ENCODE measurements around the gene DAPK3. TPM values are rescaled to one million over a fixed set of nuclear protein-coding genes. Genes with fewer than 3 reads are reported as not detected.
"Not testable (repeated sequence)": the region's sequence is repeated elsewhere in the genome, so short reads cannot be mapped to it uniquely, and the experiment has no call there.

DAPK3 gene
- total and polyA plus RNA-seq, 2 donors = 21.2 to 50.7 TPM

DNA sequence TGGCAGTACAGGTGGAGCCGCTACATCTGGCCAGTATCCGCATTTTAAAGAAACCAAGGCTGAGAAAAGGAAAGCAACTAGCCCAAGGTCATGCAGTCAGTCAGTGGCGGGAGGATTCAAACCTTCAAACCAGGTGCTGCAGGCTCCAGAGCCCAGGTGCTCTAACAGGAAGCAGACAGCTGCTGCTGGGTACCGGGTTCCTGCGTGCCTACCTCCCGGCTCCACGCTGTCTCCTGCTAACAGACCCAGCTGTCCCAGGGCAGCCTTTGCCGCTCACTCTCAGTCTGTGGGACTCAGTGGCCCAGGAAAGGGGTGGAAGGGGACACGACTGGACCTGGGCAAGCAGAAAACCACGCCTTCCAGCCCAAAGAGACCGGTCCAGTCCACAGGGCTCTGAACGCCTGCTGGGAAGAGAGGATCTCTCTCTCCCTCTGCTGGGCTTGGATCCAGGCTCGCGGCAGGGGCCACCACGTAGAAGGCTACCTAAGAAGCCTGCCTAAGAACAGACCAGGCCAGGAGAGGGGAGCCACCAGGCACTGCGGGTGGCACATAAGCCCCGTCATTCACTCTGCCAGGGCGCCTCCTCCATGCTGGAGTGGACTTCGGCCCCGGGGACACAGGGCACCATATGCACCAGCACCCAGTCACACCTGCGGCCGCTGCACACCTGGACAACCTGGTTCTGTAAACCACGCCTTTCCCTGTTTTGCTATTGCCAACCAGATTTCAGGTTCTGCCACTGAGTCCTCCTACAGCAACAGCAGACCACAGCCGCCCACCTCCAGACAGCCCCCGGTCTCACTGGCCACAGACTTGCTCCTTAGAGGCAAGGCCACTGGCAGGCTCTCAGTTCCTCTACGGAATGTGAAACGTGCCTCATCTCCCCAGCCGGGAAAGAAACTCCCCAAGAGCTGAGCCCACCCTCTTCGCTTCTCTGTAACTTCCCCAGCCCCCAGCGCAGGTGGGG, 4.6 kb downstream of the DAPK3 start:
- Histone ChIP-seq H3K9me3 (ENCODE audit: control insufficient read depth in 2 of 2, insufficient read depth in 1 of 2, low read length in 1 of 2) (no peaks in the 10 kb centered on the region), H3K27ac (ENCODE audit: low read depth in 1 of 2, low read length in 1 of 2) (no peak overlapping the region), H3K36me3 (ENCODE audit: control insufficient read depth in 2 of 2, insufficient read depth in 2 of 2, low read length in 1 of 2) (peaks cover 51 to 79% of the 10 kb centered on the region in 2 donors), H3K4me1 (ENCODE audit: control insufficient read depth in 2 of 2, insufficient read depth in 2 of 2, low read length in 2 of 2) (peaks cover 10 to 21% of the 10 kb centered on the region in 2 donors), H3K4me3 (ENCODE audit: low read length in 2 of 2) (no peak overlapping the region), H3K27me3 (ENCODE audit: control insufficient read depth in 2 of 2, insufficient read depth in 1 of 2, low read length in 1 of 2) (no peaks in the 10 kb centered on the region)
- whole genome bisulfite sequencing = 91% methylated on average over 30 of the region's 30 CpGs
- DNase-seq (ENCODE audit: low read depth in 6 of 9, low spot score in 9 of 9) = no peak

DNA sequence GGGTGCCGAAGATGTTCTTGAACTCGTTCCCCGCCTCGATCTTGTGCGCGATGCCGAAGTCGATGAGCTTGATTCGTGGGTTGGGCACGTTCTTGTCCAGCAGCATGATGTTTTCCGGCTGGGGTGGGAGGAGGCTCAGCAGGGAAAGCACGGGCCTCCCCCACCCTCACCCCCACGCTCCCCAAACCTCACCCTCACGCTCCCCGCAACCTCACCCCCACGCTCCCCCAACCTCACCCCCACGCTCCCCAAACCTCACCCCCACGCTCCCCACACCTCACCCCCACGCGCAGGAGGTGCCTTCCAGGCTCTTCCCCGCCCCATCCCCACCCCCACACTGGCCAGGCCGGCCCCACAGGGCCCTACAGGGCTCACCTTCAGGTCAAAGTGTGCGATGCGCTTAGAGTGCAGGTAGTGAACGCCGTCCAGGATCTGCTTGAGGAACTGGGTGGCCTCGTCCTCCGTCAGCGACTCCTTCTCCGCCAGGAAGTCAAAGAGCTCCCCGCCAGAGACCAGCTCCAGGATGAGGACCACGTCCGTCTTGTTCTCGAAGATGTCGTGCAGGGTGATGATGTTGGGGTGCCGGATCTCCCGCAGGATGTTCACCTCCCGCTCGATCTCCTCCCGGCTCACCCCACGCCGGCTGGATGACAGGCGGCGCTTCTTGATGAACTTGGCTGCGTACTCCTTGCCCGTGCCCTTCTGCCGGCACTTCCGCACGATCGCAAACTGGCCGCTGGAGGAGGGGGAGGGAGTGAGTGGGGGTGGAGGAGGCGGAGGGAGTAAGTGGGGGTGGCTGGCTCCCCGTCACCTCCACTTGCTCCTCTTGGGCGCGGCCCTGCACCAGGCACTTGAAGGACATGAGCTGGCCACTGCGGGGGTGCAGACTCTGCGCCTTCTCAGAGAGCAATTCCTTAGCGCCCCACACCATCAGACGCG, 6.4 kb downstream of the DAPK3 start:
- no peak for DNase-seq (ENCODE audit: low read depth in 6 of 9, low spot score in 9 of 9)

DNA sequence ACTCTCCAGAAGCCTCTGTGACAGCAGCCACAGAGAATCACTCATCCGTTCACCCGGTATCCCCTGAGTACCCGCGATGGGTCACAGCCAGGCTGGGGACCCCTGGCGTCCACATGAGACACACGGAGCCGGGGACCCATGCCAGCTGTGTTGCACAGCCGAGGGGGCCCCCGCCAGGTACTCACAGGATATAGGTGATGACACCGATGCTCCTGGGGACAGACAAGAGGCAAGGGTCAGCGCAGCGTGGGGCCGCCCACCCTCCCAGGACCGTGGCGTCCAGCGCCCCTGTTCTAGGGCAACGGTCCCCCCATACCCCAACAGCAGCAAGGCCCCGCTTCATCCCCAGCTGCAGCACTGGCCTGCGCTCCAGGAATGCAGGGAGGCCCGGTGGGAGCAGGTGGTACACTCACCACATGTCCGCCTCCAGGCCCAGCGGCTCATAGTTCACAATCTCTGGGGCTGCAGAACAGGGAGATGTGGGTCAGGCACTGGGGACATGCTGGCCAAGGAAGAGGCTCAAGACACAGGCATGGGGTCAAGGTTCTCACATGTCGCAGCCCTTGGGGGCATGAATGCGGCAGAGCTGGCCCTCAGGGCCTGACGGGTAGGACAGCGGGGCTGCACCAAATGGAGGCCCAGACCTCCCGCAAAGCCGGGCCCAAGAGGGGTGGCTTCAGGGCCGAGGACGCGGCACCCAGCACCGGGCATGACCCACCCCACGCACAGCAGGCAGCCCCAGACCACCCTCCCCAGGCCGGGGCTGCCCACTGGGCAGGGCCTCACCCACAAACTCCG, 7.2 kb downstream of the DAPK3 start:
- Histone ChIP-seq H3K27me3 (ENCODE audit: control insufficient read depth in 2 of 2, insufficient read depth in 1 of 2, low read length in 1 of 2) (no peaks in the 10 kb centered on the region), H3K36me3 (ENCODE audit: control insufficient read depth in 2 of 2, insufficient read depth in 2 of 2, low read length in 1 of 2) (peaks cover 73 to 96% of the 10 kb centered on the region in 2 donors), H3K4me1 (ENCODE audit: control insufficient read depth in 2 of 2, insufficient read depth in 2 of 2, low read length in 2 of 2) (peaks cover 0 to under 1% of the 10 kb centered on the region in 2 donors), H3K27ac (ENCODE audit: low read depth in 1 of 2, low read length in 1 of 2) (no peak overlapping the region), H3K9me3 (ENCODE audit: control insufficient read depth in 2 of 2, insufficient read depth in 1 of 2, low read length in 1 of 2) (no peaks in the 10 kb centered on the region), H3K4me3 (ENCODE audit: low read length in 2 of 2) (no peak overlapping the region)
- no peak for DNase-seq (ENCODE audit: low read depth in 6 of 9, low spot score in 9 of 9)
- 98% methylated on average over 35 of the region's 35 CpGs for WGBS

More for the DNA sequence above, 6.4 kb downstream of the DAPK3 start:
- no peaks in the 10 kb centered on the region for H3K9me3 ChIP-seq (ENCODE audit: control insufficient read depth in 2 of 2, insufficient read depth in 1 of 2, low read length in 1 of 2)
- H3K36me3 ChIP-seq (ENCODE audit: control insufficient read depth in 2 of 2, insufficient read depth in 2 of 2, low read length in 1 of 2) = peaks cover 68 to 96% of the 10 kb centered on the region in 2 donors
- H3K27ac ChIP-seq (ENCODE audit: low read depth in 1 of 2, low read length in 1 of 2) = no peak overlapping the region
- H3K27me3 ChIP-seq (ENCODE audit: control insufficient read depth in 2 of 2, insufficient read depth in 1 of 2, low read length in 1 of 2) = no peaks in the 10 kb centered on the region
- WGBS = 97% methylated on average over 60 of the region's 60 CpGs
- H3K4me1 ChIP-seq (ENCODE audit: control insufficient read depth in 2 of 2, insufficient read depth in 2 of 2, low read length in 2 of 2) = peaks cover 1 to 9% of the 10 kb centered on the region in 2 donors
- no peak overlapping the region for H3K4me3 ChIP-seq (ENCODE audit: low read length in 2 of 2)

DNA sequence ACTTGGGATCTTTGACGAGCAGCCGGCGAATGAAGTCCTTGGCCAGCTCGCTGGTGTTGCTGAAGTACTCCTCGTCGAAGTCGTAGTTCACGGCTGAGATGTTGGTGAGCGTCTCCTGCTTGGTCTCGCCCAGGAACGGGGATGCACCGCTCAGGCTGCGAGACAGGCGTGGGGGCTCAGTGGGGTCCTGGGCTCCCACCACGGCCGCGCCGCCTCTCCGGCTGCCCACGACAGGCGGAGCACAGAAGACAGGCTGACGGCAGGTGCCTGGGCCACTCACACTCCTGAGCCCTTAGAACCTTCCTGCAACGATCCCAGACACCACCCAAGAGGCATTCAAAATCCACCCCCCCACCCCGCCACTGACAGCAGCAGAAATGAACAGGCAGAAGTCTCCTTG, 9.9 kb downstream of the DAPK3 start:
- peaks cover 60 to 87% of the 10 kb centered on the region in 2 donors for H3K36me3 ChIP-seq (ENCODE audit: control insufficient read depth in 2 of 2, insufficient read depth in 2 of 2, low read length in 1 of 2)
- H3K27ac ChIP-seq (ENCODE audit: low read depth in 1 of 2, low read length in 1 of 2) = no peak overlapping the region
- WGBS = 98% methylated on average over 24 of the region's 24 CpGs
- DNase-seq (ENCODE audit: low read depth in 6 of 9, low spot score in 9 of 9) = no peak
- no peak overlapping the region for H3K4me3 ChIP-seq (ENCODE audit: low read length in 2 of 2)
- no peaks in the 10 kb centered on the region for H3K9me3 ChIP-seq (ENCODE audit: control insufficient read depth in 2 of 2, insufficient read depth in 1 of 2, low read length in 1 of 2)
- no peaks in the 10 kb centered on the region for H3K4me1 ChIP-seq (ENCODE audit: control insufficient read depth in 2 of 2, insufficient read depth in 2 of 2, low read length in 2 of 2)
- H3K27me3 ChIP-seq (ENCODE audit: control insufficient read depth in 2 of 2, insufficient read depth in 1 of 2, low read length in 1 of 2) = no peaks in the 10 kb centered on the region

DNA sequence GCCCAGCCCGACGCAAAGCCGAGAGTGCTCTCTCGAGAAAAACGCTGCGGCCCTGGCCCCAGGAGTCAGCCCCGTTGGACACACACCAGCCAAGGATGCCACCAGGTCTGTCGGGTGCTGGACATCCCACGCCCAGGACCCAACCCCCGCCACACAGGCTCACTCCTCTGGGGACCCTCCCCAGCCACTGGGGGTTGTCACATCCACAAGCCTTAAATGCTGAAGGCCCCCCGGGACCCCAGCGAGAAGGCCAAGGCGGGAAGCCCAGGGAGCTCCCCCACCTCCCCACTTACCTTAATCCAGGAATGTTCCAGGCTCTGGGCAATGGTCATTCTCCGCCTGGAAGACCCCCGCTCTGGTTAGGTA, 11.2 kb downstream of the DAPK3 start:
- Histone ChIP-seq H3K27me3 (ENCODE audit: control insufficient read depth in 2 of 2, insufficient read depth in 1 of 2, low read length in 1 of 2) (no peaks in the 10 kb centered on the region), H3K36me3 (ENCODE audit: control insufficient read depth in 2 of 2, insufficient read depth in 2 of 2, low read length in 1 of 2) (peaks cover 60 to 80% of the 10 kb centered on the region in 2 donors), H3K27ac (ENCODE audit: low read depth in 1 of 2, low read length in 1 of 2) (no peak overlapping the region), H3K4me3 (ENCODE audit: low read length in 2 of 2) (no peak overlapping the region), H3K4me1 (ENCODE audit: control insufficient read depth in 2 of 2, insufficient read depth in 2 of 2, low read length in 2 of 2) (no peaks in the 10 kb centered on the region), H3K9me3 (ENCODE audit: control insufficient read depth in 2 of 2, insufficient read depth in 1 of 2, low read length in 1 of 2) (no peaks in the 10 kb centered on the region)
- WGBS = 97% methylated on average over 15 of the region's 15 CpGs
- DNase-seq (ENCODE audit: low read depth in 6 of 9, low spot score in 9 of 9) = no peak

DNA sequence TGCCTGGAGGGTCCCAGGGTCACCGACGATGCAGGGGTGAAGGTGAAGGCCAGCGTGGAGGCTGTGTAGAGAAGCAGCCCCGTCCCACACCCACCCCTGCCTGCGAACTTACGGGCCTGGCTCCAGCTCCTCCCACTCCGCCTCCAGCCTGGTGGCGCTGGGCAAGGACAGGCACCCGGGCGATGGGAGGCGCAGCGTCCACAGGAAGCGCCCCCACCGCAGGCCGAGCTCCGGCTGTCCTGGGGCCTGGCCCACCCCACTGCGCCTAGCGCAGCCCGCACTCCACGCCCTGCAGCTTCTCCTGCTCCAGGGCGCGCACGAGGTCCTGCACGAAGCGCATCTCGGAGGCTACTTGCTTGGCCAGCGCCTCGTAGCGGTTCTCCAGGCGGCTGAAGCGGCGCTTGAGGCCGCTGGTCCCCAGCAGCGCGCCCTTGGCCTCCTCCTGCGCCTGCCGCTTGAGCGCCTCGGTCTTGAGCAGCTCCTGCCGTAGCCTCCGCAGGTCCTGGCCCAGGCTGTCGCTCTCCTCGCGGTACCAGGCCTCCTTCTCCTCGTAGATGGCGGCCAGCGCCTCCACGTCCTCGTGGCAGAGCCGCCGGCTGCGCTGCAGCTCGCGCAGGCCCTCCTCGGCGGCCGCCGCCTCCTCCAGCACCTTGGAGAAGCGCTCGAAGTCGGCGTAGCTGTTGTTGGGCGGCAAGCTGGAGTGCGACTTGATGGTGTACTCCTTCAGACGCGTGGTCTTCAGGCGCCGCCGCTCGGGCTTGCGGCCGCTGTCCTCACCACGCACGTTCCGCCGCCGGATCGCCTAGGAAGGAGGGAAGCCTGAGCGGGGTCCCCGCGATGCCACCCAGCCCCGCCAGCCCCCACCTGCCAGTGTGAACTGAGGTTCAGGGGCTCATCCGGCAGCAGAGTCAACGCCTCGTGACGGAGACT, 11.8 kb downstream of the DAPK3 start:
- H3K4me3 ChIP-seq (ENCODE audit: low read length in 2 of 2) = no peak overlapping the region
- no peak for DNase-seq (ENCODE audit: low read depth in 6 of 9, low spot score in 9 of 9)
- no peak overlapping the region for H3K27ac ChIP-seq (ENCODE audit: low read depth in 1 of 2, low read length in 1 of 2)
- 97% methylated on average over 86 of the region's 86 CpGs for WGBS
- no peaks in the 10 kb centered on the region for H3K4me1 ChIP-seq (ENCODE audit: control insufficient read depth in 2 of 2, insufficient read depth in 2 of 2, low read length in 2 of 2)
- H3K36me3 ChIP-seq (ENCODE audit: control insufficient read depth in 2 of 2, insufficient read depth in 2 of 2, low read length in 1 of 2) = peaks cover 56 to 74% of the 10 kb centered on the region in 2 donors
- no peaks in the 10 kb centered on the region for H3K27me3 ChIP-seq (ENCODE audit: control insufficient read depth in 2 of 2, insufficient read depth in 1 of 2, low read length in 1 of 2)
- no peaks in the 10 kb centered on the region for H3K9me3 ChIP-seq (ENCODE audit: control insufficient read depth in 2 of 2, insufficient read depth in 1 of 2, low read length in 1 of 2)

DNA sequence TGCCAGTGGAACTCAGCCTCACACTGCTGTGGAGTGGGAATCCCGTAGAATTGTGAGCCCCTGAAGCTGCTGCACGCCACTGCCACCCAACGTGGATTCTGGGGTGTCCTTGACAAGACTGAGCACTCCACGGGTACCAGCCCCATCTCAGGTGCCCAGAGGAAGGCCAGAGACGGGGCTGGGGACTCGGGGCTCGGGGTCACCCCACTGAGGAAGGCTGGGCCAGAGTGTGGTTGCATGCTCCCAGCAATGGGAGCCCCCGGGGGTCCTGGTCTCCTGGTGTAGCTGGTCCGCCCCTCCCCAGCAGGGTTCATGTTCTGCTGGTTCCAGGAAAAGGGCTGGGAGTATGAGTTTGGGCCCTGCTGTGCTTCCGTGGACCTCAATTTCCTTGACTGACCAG, 15.2 kb downstream of the DAPK3 start:
- H3K4me3 ChIP-seq (ENCODE audit: low read length in 2 of 2) = no peak overlapping the region
- no peak for DNase-seq (ENCODE audit: low read depth in 6 of 9, low spot score in 9 of 9)
- peaks cover 30 to 40% of the 10 kb centered on the region in 2 donors for H3K36me3 ChIP-seq (ENCODE audit: control insufficient read depth in 2 of 2, insufficient read depth in 2 of 2, low read length in 1 of 2)
- 92% methylated on average over 10 of the region's 10 CpGs for WGBS
- H3K9me3 ChIP-seq (ENCODE audit: control insufficient read depth in 2 of 2, insufficient read depth in 1 of 2, low read length in 1 of 2) = no peaks in the 10 kb centered on the region
- H3K27ac ChIP-seq (ENCODE audit: low read depth in 1 of 2, low read length in 1 of 2) = no peak overlapping the region
- H3K4me1 ChIP-seq (ENCODE audit: control insufficient read depth in 2 of 2, insufficient read depth in 2 of 2, low read length in 2 of 2) = peaks cover 3 to 11% of the 10 kb centered on the region in 2 donors
- peaks cover 0 to 6% of the 10 kb centered on the region in 2 donors for H3K27me3 ChIP-seq (ENCODE audit: control insufficient read depth in 2 of 2, insufficient read depth in 1 of 2, low read length in 1 of 2)

DNA sequence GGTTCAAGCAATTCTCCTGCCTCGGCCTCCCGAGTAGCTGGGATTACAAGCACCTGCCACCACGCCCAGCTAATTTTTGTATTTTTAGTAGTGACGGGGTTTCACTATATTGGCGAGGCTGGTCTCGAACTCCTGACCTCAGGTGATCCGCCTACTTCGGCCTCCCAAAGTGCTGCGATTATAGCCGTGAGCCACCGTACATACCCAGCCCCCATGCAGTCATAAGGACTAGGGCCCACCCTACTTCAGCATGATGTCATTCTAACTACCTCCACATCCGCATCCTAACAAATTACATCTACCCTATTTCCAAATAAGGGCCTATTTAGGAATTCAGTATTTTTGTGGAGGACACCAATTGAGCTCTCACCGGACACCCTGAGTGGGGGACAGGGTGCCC, 15.6 kb downstream of the DAPK3 start:
- H3K36me3 ChIP-seq (ENCODE audit: control insufficient read depth in 2 of 2, insufficient read depth in 2 of 2, low read length in 1 of 2) = peaks cover 26 to 37% of the 10 kb centered on the region in 2 donors
- H3K27me3 ChIP-seq (ENCODE audit: control insufficient read depth in 2 of 2, insufficient read depth in 1 of 2, low read length in 1 of 2); DNase-seq (ENCODE audit: low read depth in 6 of 9, low spot score in 9 of 9); H3K9me3 ChIP-seq (ENCODE audit: control insufficient read depth in 2 of 2, insufficient read depth in 1 of 2, low read length in 1 of 2); H3K27ac ChIP-seq (ENCODE audit: low read depth in 1 of 2, low read length in 1 of 2); H3K4me3 ChIP-seq (ENCODE audit: low read length in 2 of 2): not testable (repeated sequence)
- 92% methylated on average over 13 of the region's 13 CpGs for WGBS
- peaks cover 3 to 15% of the 10 kb centered on the region in 2 donors for H3K4me1 ChIP-seq (ENCODE audit: control insufficient read depth in 2 of 2, insufficient read depth in 2 of 2, low read length in 2 of 2)
